Vagina (tissue), 2 donors: Measurements from ENCODE around the gene CDK6. TPM values are rescaled to one million over a fixed set of nuclear protein-coding genes. Genes with fewer than 3 reads are reported as not detected.
A peak's percentile ranks its signal among the peaks of the same experiment; 100 is the strongest.

Source experiments
- DNase-seq, 2 donors: peaks; one replicate each; pipeline ENCODE4 v3.0.0-alpha.2; 2017; ENCODE audit errors: extremely low spot score in 2 of 2
- H3K27ac ChIP-seq: fragments of 200-600 bp; sonication (generic); one replicate; pipeline ENCODE4 v1.5.1; 2019
- H3K27me3 ChIP-seq: fragments of 200-600 bp; sonication (generic); one replicate; pipeline ENCODE4 v1.5.1; 2019
- H3K36me3 ChIP-seq, 2 donors: fragments of 200-600 bp; sonication (generic); one replicate each; pipeline ENCODE4 v1.5.1; 2017 to 2019
- H3K4me1 ChIP-seq: fragments of 200-600 bp; sonication (generic); one replicate; pipeline ENCODE4 v1.5.1; 2019
- H3K4me3 ChIP-seq, 2 donors: fragments of 200-600 bp; sonication (generic); 1 replicate in 1 of 2; 2 replicates in 1 of 2; pipeline ENCODE4 v1.5.1; 2016 to 2019
- H3K9me3 ChIP-seq: fragments of 200-600 bp; sonication (generic); one replicate; pipeline ENCODE4 v1.5.1; 2019
- CTCF ChIP-seq, 3 experiments: fragments of 450-650 bp in 2 of 3; fragments of 200-600 bp in 1 of 3; sonication (generic) in 1 of 3; IDR thresholded peaks; one replicate each; pipeline ENCODE4 v1.5.1; 2017 to 2019; ENCODE audit warnings: antibody characterized with exemption in 3 of 3, mild to moderate bottlenecking in 2 of 3, moderate library complexity in 2 of 3
- POLR2A ChIP-seq, 2 donors: fragments of 450-650 bp; IDR thresholded peaks; one replicate each; pipeline ENCODE4 v1.6.1; 2017; ENCODE audit warnings: antibody characterized with exemption in 2 of 2, mild to moderate bottlenecking in 2 of 2, moderate library complexity in 2 of 2
- POLR2AphosphoS5 ChIP-seq, 2 donors: sonication (generic); formaldehyde crosslinking; IDR thresholded peaks; one replicate each; pipeline ENCODE4 v1.9.0; 2017; ENCODE audit warnings: antibody characterized with exemption in 2 of 2, mild to moderate bottlenecking in 2 of 2, low read depth in 1 of 2; ENCODE audit not compliant: insufficient read depth in 1 of 2
- intact Hi-C: fragments of 100-400 bp; cut with DNase I; formaldehyde crosslinking; loops from one replicate; pipeline ENCODE4 v1.15.1; 2023
- total RNA-seq: library from RNA; depleted of rRNA; stranded (reverse); fragments of >200 nt; gene quantifications from one replicate; pipeline ENCODE4 v1.2.3, GENCODE V29; 2016

The CDK6 gene
- total RNA-seq, 1 donor from 2014 or later, result 20.6 TPM

DNA sequence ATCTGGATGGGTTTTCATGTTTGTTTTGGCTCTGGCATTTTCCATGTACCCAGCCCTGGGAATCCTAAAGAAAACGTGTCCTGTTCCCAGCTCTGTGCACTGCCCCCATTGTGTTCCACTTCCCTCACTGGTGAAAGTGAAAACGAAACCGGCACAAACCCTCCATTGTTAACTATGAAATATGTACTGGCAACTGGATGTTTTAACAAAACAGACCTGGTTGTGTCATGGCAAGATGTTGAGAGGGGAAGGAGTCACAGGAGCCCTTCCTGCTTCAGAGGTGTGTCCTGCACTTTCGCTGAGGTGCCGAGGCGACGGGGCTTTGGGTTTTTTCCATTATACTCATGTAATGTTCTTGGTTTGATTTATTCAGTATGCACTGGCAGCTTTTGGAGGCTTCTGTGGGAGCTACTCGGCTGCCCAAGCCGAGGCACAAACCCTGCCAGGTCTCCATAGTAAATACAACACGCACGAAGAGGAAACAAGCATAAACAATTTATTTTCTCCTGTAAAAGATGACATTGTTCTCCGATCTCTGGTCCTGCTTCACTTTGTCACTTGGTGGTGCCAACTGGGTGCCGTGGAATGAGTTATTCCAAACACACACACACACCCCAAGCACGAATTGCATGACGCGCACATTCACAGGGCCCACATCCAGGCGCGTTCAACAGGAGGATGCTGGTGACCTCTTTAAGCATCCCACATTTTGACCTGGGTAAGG is 118.2 kb downstream of the CDK6 start:
- Histone ChIP-seq H3K4me3 (peak overlapping the region; percentile 51 to 55), H3K27me3 (no peaks in the 10 kb centered on the region), H3K36me3 (no peaks in the 10 kb centered on the region), H3K4me1 (peaks cover 8% of the 10 kb centered on the region), H3K27ac (peak overlapping the region; percentile 87), H3K9me3 (no peaks in the 10 kb centered on the region)
- DNase-seq, result no peak
- TF ChIP-seq POLR2AphosphoS5 (IDR thresholded peaks at IDR 0.05; ENCODE audit: insufficient read depth in 1 of 2, low read depth in 1 of 2) (peak in 1 of 2 donors; percentile 82), POLR2A (IDR thresholded peaks at IDR 0.05) (no peak), CTCF (IDR thresholded peaks at IDR 0.05) (no peak)
- intact Hi-C loops, result loop anchor here (10.0 kb wide), 1 partner anchor 117 kb away; the partner anchor contains the start of gene CDK6

DNA sequence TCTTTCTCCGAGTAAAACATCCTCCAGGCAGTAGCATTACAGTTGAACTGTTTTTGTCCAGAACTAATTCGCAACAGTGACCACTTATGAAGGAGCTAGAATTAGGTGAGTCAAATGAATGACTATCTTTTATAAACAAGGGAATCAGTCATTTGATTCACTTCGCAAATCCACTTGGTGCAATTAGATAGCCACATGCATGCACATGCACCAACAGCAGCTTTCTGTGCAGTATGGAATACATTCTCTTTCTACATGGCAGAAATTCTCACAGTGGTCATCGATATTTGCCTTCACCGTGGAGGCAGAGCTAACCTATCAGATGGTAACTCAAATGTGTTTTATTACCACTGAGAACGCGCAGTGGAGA is 118.8 kb downstream of the CDK6 start:
- no peaks in the 10 kb centered on the region for H3K36me3 ChIP-seq
- no peak for TF ChIP-seq POLR2A (IDR thresholded peaks at IDR 0.05)
- no peak for TF ChIP-seq POLR2AphosphoS5 (IDR thresholded peaks at IDR 0.05; ENCODE audit: insufficient read depth in 1 of 2, low read depth in 1 of 2)
- TF ChIP-seq CTCF (IDR thresholded peaks at IDR 0.05), result no peak
- intact Hi-C loops, result loop anchor here (10.0 kb wide), 1 partner anchor 117 kb away; the partner anchor contains the start of gene CDK6
- H3K4me3 ChIP-seq, result peak overlapping the region; percentile 51 to 55
- H3K4me1 ChIP-seq, result peaks cover 8% of the 10 kb centered on the region
- peak overlapping the region; percentile 87 for H3K27ac ChIP-seq
- no peaks in the 10 kb centered on the region for H3K27me3 ChIP-seq
- no peaks in the 10 kb centered on the region for H3K9me3 ChIP-seq
- DNase-seq, result no peak

- peak overlapping the region in 1 of 2 donors; percentile 55 for H3K4me3 ChIP-seq
- H3K36me3 ChIP-seq, result no peaks in the 10 kb centered on the region
- H3K9me3 ChIP-seq, result no peaks in the 10 kb centered on the region
- DNase-seq, result no peak
- TF ChIP-seq CTCF (IDR thresholded peaks at IDR 0.05), result no peak
- no peak for TF ChIP-seq POLR2A (IDR thresholded peaks at IDR 0.05)
- TF ChIP-seq POLR2AphosphoS5 (IDR thresholded peaks at IDR 0.05; ENCODE audit: insufficient read depth in 1 of 2, low read depth in 1 of 2), result no peak
- H3K27me3 ChIP-seq, result no peaks in the 10 kb centered on the region
- peaks cover 8% of the 10 kb centered on the region for H3K4me1 ChIP-seq
- intact Hi-C loops, result loop anchor here (10.0 kb wide), 1 partner anchor 118 kb away; the partner anchor contains the start of gene CDK6
- H3K27ac ChIP-seq, result peak overlapping the region; percentile 87
These were observed 119.4 kb downstream of the CDK6 start for GRCh38 chr7:92716825-92717580.

- DNase-seq, result no peak
- H3K4me3 ChIP-seq, result no peak overlapping the region
- H3K9me3 ChIP-seq, result no peaks in the 10 kb centered on the region
- TF ChIP-seq POLR2AphosphoS5 (IDR thresholded peaks at IDR 0.05; ENCODE audit: insufficient read depth in 1 of 2, low read depth in 1 of 2) (no peak), POLR2A (IDR thresholded peaks at IDR 0.05) (no peak), CTCF (IDR thresholded peaks at IDR 0.05) (no peak)
- H3K36me3 ChIP-seq, result no peaks in the 10 kb centered on the region
- H3K4me1 ChIP-seq, result peaks cover 8% of the 10 kb centered on the region
- intact Hi-C loops, result loop anchor here (10.0 kb wide), 1 partner anchor 119 kb away; the partner anchor contains the start of gene CDK6
- H3K27me3 ChIP-seq, result no peaks in the 10 kb centered on the region
- no peak overlapping the region for H3K27ac ChIP-seq
These were observed 120.4 kb downstream of the CDK6 start for GRCh38 chr7:92715963-92716362.
